NCI-H128 (cell line): Measurements from ENCODE around the gene OXTR.
"Not testable (repeated sequence)": the region's sequence is repeated elsewhere in the genome, so short reads cannot be mapped to it uniquely, and the experiment has no call there.

Experiments used
- DNase-seq: peaks from one replicate; lab custom pipeline; 2025; ENCODE audit not compliant: unreplicated experiment; lab: John Stamatoyannopoulos, UW

Gene OXTR

DNA sequence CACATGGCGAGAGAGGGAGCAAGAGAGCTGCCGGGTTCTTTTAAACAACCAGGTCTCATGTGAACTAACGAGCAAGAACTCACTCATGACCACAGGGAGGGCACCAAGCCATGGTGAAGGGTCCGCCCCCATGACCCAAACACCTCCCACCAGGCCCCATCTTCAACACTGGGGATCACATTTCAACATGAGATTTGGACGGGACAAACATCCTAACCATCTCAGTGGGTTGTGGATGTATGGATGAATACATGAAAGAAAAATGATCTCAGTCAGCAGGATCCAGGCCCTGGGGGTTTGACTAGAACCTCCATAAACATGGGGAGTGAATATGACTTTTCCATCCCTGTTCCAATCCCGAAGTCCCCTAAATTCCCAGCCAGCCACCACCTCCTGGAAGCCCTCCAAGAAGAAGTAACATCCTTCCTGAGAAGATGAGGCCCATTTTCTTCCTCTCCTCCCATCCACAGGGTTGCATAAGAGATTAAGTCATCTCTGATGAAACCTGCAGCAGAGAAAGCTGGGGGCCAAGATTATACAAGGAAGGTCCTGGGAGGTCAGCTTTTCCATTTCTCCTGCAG lies 26.3 kb downstream of the OXTR start:
- DNase-seq = no peak

DNA sequence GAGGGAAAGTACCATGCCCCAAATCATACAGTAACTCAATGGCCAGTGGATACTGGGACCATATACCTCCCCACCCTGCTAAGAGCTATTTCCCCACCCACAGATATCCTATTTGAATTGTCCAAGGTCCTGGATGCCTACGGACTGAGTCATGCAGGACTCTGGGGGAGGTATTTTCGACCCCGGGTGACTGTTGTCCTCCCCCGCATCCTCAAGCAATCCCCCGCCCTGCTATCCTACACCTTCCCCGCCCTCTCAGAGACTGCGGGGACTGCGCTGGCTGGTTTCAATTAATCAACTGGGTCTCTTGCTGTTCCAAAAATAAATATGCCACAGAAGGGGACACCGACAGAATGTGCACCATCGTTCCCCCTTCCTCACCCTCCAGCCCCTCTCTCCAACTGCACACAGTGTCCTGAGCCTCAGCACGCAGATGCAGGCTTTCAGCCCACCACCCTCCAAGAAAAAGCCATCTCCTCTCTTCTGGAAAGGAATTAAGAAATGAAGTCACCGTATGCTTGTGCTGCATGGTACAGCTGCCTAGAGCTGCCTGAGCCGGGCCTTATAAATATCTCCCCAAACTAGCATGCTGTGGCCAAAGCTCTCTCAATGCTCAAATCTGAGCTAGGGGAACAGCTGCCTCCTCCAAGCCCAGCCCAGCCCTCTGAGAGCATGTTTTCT lies 27.7 kb downstream of the OXTR start:
- no peak for DNase-seq

DNA sequence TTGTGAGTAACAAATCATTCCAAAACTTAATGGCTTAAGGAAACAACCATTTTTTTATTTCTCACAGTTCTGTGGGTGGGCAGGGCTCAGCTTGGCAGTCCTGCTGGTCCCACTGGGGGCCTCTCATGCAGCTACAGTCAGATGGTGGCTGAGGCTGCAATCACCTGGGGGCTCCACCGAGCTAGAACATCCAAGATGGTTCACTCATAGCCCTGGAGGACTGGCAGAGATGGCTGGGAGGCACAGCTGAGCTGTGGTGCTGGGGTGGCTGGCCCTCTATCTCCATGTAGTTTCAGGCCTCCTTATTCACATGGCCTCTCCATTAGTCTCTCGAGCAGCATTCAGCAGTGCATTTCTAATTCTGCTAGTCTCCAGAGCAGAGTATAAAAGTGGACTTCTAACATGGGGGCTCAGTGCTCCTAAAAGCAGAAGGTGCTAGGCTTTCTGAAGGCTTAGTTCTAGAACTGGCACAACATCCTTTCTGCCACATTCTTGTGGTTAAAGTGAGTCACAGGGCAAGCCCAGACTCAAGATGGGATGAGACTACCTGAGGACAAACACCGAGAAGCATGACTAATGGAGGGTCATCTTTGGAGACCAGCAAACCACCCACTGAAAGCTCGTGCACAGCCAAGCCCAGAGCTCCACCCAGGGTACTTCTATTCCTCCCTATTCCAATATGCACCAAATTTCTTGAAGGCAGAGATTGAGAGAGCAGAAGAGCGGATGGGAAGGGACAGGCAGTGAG lies 29.5 kb downstream of the OXTR start:
- no peak for DNase-seq

DNA sequence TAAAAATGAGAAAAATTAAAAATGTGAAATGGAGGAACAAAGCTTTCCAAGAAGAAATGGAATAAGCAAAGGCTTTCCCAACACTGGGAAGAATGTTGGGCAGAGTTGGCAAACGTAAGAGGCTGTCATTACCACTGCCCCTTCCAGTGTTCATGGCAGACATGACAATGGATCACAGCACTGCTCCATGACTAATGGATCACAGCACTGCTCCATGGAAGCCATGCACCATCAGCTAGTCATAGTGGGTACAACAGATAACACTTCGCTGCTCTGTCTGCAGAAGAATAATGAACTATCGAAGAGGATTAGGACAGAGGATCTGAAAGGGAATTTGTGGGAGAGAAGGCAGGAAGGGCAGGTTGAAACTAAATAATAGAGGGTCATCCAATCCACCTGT lies 30.8 kb downstream of the OXTR start:
- DNase-seq = no peak

DNA sequence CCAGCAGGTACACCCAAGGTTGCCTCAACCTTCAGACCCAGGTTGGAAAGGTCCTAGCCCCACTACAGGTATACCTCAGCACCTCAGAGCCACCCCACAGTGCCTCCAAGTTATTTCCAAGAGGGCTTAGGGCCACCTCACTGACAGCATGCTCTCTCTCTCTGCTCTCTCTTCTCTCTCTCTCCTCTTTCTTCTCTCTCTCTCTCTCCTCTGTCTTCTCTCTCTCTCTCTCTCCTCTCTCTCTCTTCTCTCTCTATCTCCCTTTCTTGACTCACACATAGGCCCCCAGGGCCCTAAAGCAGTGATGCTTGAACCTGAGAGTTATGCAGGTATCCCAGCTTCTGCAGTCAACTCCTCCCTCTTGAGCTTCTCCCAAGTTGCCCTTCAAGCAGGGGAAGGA lies 31.6 kb downstream of the OXTR start:
- DNase-seq = no peak

DNA sequence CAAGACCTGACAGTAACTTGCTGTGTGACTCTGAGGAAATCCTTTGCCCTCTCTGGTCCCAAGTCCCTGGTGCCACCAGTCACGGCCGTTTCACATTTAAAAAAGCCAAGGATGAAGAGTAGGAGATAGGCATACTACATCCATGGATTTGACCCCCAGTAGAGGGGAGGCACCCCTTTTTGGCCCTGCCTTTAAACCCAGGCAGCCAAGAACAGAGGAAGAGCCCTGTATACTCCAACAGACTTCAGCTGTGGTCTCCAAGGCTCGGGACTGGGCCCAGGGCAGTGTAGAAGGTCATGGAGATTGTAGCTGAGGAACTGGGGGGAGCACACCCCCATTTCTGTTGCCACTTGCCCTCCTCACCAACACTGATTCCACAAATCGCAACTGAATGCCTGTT lies 32.1 kb downstream of the OXTR start:
- DNase-seq = no peak

DNA sequence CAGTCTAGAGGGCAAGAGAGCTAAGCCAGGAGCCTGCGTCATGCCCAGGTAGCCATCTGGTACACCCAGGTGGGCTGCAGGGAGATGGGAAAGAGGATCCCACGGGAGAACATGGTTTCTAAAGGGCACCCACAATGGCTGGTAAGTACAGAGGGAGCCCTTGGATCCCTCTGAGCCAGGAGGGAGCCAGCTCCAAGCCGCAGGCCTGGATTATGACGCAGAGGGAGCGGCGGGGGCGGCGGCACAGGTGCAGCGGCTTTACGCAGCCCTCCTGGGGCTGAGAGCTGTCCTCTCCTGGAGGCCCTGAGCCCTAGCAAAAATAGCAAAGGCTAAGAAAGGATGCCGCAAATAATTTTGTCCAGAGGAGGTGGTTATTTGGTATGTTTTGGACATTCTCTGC lies 33.0 kb downstream of the OXTR start:
- no peak for DNase-seq

DNA sequence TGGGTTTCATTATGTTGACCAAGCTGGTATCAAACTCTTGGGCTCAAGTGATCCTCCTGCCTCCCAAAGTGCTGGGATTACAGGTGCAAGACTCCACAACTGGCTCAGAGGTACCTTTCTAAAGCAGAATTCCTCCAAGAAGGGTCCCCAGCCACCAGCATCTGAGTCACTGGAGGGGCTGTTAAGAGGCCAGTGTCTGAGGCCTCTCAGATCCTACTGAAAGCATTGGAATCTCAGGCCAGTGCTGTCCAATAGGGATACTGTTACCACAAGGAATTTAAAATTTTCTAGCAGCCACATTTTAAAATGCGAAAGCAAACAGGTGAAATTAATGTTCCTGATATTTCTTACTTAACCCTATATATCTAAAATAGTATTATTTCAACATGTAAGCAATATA lies 34.5 kb downstream of the OXTR start:
- no peak for DNase-seq

DNA sequence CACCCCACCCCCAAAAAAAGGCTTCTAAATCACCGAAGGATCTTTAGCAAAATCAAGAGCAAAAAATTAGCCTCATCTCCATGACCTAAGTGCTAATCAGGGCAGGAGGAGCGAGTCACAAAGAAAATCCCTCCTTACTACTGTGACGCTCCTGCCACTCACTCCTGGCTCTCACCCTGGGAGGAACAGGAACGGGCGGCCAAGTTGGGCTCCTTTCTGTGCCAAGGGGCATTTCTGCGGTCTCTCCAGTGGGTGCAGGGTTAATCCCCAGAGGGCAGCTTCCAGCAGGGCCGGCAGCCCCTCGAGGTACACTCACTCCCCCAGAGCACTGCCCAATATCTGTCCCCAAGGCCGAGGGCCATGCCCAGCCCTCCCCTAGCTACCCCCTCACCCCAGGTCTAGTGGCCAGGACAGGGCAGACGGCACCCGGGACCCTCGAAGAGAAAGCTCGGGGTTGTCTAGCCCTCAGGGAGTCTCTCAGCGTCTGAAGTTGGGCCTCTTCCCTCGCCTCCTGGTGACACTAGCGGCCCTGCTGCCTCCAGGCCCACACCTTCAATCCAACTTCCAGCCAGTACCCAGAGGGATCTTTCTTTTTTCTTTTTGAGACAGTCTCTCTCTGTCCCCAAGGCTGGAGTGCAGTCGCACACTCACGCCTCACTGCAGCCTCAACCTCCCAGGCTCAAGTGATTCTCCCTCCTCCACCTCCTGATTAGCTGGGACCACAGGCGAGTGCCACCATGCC lies 35.1 kb downstream of the OXTR start:
- no peak for DNase-seq

DNA sequence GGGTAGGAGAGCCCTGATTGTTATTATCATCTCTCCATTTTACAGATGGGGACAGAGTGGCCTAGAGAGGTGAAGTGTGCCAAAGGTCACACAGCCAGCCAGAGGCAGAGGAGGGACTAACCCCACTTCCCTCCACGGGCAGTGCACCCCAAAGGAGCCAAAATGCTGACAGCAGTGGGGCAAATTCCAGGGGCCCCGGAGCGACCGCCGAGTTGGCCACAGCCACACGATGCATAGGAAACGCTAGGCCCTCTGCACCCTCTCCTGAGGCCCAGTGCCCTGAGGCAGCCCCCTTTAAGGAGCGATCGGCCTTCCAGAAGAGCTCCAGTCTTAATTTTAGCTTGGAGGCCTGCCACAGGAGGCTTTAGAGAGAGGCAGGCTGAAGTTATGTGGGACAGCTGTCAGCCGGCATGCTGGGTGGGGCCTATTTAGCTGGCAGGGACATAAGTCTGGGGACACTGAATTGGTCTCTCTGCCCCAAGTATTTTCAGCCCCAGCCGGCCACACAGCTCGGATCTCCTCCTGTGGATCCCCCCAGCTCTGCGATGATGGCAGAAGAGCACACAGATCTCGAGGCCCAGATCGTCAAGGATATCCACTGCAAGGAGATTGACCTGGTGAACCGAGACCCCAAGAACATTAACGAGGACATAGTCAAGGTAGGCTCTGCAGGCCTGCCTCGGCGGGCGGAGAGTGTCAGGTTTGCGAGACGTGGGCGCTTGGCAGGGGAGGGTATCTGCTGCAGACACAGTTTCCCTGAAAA lies 35.9 kb downstream of the OXTR start, which contains the start of gene CAV3:
TSS of gene CAV3 (plus strand) at position 471 of the 763 bp plus-strand sequence. CDS start at position 546, 75 bp downstream.
- no peak for DNase-seq

DNA sequence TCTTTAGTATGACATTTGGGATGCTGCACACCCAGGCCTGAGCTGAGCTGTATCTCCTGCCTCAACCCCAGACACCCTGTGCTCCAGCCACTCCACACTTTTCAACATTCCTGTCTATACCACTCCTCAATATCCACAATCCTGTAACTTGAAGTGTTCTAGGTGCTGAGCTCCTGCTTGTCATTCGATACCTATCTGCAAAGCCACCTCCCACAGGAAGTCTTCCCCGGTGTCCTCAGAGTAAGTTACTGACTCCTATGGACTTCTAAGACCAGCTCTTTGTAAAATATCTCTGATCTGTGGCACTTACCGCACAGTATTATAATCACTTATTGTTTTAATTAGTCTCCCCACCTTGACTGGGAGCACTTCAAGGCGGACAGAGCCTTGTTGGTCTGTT lies 37.0 kb downstream of the OXTR start:
- no peak for DNase-seq

DNA sequence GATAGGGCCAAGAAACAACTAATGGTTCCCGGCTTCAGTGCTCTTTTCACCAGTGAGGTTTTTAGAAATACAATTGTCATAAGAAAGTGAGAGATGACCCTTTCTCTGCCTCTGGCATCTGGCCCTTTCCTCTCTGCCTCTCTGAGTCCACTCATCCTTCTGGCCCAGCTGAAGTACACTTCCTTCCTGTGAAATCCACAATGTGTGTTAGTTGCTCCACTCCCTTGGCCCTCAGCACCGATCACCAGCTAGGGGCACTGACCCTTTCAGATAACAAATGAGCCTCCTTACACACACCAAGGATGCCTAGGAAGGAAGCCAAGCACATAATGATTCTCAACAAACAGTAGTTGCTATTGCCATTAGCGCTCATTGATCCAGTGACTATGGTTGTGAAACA lies 38.8 kb downstream of the OXTR start:
- no peak for DNase-seq

DNA sequence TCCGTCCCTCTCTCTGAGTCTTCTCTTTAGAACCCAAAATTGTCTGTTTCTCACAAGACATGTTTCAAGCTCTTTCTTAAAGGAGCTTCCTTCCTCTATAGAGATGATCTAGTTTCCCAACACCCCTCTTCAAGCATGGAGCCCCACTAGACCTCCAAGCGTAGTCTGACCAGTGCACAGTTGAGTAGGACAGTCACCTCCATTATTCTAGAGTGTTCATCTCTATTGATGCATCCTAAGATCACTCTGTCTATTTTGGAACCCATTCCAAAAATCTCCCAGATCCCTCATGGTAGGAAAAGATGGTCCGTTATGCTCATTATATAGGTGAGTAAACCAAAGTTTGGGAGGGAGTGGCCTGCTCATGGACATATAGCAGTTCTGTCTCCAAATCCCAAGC lies 39.9 kb downstream of the OXTR start:
- DNase-seq = no peak

DNA sequence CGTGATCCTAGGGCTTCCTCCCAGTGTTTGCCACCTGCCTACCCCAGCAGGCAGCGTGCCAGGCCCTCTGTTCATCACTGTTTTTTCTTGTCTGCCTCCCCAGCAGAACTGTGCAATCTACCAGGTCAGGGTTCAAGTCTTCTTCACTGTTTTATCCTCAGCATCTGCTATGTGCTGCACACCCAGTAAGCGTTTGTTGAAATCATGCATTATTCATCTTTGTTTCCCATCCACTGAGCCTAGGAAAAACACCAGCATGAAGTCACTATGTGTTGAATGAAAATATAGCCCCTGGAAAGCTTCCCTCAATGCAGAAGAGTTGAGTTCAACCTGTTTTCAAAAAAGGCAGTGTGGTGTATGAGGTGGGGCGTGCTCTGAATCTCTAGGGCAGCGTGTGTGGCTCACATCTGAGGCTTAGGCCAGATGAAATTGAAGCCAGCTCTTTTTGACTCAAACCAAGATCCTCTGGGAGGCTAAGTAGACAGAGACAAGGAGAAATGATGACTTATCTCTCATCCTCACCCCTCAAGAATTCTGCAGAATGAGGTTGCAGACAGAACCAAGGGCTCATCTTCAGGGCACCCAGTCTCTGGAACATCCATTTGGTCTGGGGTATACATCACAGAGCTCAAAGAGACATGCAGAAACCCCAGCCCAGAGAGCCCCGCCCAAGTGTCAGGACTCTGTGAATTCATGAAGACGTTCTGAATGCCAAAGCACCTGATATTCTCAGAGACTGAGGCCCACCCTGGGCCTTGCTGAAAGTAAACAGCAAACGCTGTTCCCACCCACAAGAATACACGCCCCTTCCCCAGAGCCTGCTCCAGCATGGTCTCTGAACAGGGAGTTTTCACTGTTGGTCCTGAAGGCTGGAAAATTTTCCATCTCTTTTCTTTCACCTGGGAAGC lies 41.6 kb downstream of the OXTR start:
- no peak for DNase-seq

DNA sequence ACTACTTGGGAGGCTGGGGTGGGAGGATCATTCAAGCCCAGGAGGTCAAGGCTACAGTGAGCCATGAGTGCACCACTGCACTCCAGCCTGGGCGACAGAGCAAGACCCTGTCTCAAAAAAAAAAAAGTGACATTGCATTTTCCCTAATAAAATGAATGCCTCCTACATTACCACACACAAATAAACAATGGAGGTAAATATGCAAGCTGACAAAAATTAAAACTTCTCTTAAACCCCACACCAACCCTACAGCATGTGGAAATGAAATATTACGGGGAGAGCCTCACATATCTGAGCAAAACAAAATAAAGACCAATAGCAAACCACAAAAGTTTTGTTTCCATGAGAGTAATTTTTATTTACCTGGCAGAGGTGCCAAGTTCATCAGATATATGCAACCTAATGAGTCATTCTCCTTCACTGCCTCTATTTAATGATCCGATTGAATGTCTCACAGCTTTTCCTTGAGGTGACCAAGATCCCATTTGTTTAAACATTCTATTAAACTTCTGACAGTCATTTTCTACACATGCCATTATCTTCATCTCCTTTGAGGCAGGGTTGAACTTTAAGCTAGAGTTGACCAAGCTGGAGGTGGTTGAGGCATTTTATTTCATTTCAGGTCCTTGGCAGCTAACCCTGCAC lies 45.2 kb downstream of the OXTR start:
- no peak for DNase-seq

DNA sequence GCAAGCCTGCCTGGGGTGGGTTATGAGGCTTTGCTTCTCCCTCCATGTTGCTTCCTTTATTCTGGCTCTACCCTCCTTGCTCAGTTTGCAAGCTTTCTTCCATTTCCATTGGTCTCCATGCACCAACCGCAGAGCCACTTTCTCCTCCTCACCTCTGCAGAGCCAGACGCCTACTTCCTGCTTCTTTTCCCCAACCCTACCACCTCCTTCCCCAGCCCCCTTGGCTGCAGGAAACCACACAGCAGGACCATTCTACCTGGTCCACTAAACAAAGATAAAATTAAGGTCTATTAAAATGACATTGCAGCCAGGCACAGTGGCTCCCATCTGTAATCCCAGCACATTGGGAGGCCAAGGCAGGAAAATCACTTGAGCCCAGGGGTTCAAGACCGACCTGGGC lies 45.8 kb downstream of the OXTR start:
- no peak for DNase-seq

DNA sequence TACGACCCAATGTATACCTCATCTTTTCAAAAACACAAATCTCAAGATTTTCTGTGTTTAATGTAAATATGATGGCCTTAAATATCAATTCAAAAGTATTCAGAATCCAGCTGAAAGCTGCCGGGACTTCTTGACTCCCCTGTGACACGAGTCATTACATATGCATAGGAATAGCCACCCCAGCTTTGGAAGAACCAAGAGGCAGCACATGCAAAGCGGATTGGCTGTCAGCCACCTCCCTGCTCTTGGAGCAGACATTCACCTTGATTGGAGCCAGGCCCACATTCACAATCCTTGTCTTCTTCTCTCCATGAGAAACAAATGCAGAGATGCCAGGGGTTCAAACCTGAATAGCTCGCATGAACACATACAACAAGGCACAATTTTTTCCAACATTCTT lies 46.6 kb downstream of the OXTR start:
- no peak for DNase-seq

DNA sequence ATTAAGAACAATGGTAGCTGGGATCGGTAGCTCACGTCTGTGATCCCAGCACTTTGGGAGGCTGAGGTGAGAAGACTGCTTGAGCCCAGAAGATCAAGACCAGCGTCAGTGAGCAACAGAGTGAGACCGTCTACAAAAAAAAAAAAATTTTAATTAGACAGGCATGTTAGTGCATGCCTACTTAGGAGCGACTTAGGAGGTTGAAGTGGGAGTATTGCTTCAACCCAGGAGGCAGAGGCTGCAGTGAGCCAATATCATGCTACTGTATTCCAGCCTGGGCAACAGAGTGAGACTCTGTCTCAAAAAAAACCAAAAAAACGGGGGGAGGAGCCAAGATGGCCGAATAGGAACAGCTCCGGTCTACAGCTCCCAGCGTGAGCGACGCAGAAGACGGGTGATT lies 53.7 kb downstream of the OXTR start:
- DNase-seq = not testable (repeated sequence)
